Suppressor macrophage treated with lipopolysaccharide for 4 hours (primary cell): ENCODE measurements around the gene CRYAA.
"Not testable (repeated sequence)": the region's sequence is repeated elsewhere in the genome, so short reads cannot be mapped to it uniquely, and the experiment has no call there.

ENCODE experiments used
- DNase-seq: peaks from one replicate; pipeline ENCODE4 v3.0.0-alpha.2; 2020

Gene CRYAA

DNA sequence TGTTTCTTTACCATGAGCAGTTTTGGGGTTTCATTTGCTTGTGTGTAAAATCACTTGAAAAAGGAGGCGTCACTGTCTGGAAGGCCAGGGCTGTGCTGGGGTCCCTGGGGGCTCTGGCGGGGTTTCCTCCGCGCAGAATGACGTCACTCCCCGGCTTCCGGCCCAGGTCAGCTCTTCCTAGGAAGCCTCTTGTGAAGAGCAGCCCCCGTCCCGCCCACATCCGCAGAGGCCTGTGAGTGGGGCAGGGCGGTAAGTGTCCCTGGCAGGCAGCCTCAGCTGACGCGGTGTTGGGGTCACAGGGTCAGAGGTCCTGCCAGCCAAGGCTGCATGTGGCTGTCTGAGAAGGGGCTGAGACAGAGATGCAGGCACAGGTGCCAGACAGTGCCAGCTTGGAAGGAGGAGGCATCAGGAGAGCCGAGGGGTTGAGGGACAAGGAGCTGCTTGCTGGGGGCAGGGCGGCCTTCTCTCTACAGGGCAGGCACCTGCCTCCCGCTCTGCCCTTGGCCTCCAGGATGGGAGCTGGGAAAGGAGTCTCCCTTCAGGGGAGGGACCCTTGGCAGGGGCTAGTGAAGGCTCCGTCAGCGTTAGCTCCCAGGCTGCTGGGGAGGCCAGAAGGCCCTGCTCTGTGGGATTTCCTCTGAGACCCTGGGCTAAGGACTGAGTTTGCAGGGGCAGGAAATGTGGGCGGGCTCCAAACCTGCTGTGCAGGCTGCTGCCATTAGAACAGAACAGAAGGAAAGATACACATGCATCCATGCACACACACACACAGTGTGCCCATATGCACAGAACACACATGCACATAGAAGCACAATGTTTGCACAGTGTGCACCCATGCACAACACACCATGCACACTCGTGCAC lies 8.5 kb downstream of the CRYAA start:
- DNase-seq: not testable (repeated sequence)

DNA sequence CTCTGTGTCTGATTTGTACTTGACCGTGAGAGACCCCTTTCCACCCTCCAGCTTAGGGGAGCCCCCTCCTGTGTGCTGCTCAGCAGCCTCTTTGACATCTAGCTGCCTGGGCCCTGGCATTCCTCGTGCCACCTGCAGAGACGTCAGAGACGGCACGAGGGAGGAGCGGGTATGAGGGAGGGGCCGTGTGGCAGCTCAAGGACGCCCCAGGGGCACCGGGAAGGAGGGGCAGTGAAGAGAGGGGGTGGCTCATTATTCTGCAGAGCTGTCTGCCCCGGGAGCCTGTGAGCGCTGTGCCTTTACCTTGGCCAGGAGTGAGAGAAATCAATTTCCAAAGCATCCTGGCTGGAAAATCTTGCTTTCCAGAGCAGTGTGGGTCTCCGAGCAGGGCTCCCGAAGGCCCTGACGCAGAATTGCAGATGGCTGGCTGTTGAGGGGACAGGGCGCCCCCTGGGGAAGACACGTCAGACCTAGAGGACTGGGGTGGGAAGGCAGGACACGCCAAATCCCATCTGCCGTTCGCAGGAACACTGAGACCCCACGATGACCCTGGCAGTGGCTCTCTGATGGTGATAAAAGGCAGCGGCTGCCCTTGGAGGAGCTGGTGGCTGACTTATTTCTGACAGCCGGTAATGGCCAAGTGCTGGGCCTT lies 9.5 kb downstream of the CRYAA start:
- not testable (repeated sequence) for DNase-seq

DNA sequence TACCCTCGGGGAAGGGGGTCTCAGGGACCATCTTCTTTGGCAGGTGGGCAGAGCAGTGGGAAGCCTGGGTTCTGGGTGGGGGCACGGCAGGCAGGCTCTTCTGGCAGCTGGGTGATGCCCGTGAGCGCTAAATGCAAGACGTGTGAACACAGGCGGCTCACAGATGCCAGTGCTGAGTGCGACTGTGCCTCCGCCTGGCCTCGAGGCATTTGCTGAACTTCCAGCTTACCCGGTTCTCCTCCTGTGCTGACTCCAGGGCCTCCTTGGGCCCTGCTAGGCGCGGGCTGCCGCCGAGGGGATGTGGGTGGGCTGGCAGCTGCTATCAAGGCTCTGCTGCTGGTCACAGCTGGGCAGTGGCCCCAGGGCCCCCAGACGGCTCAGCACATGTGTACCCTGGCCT lies 12.2 kb downstream of the CRYAA start:
- DNase-seq: not testable (repeated sequence)

DNA sequence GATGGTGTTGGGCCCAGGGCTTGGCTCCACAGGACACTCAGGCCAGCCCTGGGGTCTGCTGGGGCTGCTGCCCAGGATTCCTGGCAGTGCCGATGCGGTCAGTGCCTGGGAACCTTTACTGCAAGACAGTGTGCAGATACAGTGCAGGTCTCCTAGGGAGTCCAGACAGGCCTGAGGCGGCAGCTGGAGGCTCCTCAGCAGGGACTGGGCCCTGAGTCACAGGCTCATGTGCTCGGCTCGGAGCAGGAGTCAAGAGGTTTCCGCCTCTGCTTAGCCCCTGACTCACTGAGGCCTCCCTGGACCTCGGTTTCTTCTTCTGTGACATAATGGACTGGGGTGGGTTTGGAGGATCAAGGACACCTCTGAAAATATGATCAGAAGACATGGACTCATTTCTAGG lies 18.5 kb downstream of the CRYAA start:
- not testable (repeated sequence) for DNase-seq

DNA sequence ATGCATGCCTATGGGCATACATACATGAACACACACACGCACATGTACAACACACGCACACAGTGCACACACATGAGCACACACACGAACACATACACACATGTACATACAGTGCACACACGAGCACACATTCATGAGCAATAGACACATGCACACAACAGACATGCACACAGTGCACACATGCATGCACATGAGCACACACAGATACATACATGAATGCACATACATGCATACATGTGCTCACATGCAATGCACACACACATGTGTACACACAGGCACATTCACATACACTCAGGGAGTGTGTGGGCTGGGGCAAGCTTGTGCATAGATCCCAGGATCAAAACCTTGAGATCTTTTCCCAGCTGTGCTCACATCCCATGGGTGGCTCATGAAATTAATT lies 18.9 kb downstream of the CRYAA start:
- no peak for DNase-seq

DNA sequence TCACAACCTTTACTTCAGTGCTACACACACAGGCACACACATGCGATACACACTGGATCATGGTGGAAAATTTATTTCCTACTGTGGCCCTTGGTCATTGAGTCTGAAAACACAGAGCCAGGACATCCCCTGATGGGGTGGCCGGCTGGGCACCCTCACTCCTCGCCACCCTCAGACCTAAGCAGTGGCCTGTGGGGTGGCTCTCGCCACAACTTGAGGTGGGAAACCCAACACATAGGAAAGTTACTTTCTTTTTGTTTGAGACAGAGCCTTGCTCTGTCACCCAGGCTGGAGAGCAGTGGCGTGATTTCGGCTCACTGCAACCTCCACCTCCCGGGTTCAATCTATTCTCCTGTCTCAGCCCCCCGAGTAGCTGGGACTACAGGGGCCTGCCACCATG lies 19.4 kb downstream of the CRYAA start:
- DNase-seq: no peak

DNA sequence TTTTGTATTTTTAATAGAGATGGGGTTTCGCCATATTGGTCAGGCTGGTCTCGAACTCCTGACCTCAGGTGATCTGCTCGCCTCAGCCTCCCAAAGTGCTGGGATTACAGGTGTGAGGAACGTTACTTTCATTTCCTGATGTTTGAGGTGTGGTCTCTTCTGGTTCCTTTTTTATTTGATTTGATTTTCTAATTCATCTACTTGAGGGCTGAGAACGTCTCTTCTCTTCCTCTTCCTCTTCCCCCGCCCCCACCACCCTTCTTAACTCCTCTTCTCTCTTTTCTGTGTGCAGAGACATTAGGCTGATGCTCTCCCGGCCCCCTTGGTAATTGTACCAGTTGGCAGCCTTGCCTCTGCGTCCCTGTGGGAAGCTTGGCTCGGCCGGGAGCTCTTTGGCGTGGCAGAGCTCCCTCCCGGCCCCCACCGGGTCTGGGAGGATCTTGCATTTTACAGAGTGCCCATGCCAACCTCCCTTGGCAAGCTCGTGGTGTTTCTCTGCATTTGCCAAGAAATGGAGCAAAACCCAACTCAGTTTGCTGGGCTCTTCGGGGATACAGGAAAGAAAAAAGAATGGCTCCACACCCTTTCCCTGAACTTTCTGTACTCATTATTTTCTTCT lies 19.9 kb downstream of the CRYAA start:
- DNase-seq: no peak

DNA sequence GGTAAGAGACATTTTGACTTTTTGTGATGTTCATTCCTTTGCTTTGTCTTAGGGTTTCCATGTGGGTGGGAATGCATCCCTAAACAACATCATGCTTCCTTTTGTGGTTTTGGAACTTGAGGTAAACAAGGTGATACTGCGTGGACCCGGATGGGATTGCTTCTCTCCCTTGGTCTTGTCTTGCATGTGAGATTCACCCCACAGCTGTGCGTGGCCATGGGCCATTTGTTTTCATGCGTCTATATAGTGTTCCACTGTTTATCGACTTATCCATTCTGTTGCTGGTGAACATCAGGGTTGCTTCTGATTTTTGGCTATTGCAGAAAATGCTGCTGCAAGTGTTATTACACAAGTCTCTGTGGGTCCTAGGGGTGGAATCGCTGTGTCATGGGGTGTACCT lies 21.1 kb downstream of the CRYAA start:
- no peak for DNase-seq

DNA sequence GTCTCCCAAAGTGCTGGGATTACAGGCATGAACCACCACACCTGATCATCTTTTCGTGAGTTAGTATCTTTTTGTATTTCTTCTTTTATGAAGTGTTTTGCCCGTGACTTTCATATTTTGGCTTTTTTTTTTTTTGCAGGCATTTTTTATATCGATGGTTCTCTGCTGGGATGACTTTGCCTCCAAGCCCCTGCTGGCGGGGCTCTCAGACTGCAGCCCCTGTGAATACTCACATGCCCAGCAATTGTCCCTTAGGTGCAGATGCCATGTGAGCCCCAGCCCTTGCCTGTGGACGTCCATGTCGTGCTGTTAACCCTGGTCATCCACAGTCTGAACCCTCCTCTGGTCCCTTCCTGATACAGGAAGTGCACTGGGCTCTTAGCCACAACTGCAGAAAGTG lies 21.7 kb downstream of the CRYAA start:
- no peak for DNase-seq

DNA sequence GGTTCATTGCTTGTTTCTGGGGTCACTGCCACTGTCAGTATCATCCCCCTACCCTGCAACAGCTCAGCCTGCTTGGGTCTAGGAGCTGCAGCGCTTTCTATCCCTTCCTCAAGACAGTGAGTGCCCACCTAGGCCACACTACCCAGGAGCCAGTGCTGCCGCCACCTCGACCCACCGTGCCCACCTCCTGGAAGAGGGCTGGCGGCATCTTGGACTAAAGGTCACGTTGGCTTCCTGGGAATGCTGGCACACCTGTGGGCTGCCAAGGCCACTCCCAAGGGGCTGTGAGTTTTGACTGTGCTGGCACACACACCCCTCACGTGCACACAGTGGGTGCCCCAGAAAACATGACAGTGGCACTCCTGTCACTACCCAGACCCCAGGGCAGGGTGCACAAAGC lies 22.1 kb downstream of the CRYAA start:
- no peak for DNase-seq

DNA sequence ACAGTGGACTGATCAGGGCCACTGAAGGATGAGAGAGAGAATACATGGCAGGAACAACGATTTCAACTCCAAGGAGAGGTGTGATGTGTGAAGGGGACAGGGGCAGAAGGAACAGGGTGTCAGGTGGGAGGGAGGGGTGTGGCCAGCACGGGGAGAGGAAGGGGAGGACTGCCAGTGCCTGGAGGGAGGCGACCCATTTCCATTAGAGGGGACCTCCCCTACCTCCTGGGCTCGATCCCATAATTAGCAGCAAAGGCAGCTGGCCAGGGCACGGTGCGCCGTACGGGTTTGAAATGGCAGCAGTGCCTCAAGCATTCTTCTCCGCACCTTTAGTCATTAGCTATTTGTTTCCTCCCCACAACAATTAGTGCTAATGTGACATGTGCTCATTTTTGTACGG lies 22.7 kb downstream of the CRYAA start:
- no peak for DNase-seq

DNA sequence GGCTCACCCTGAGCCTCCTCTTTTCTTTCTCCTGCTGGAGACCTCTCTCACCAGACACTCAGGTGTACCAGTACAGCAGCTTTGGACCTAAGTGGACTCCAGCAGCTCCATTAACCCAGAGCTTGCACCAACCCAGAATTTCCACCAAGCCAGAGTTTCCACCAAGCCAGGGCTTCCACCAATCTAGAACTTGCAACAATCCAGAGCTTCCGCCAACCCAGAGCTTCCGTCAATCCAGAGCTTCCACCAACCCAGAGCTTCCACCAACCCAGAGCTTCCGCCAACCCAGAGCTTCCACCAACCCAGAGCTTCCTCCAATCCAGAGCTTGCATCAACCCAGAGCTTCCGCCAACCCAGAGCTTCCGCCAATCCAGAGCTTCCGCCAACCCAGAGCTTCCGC lies 23.2 kb downstream of the CRYAA start:
- no peak for DNase-seq

DNA sequence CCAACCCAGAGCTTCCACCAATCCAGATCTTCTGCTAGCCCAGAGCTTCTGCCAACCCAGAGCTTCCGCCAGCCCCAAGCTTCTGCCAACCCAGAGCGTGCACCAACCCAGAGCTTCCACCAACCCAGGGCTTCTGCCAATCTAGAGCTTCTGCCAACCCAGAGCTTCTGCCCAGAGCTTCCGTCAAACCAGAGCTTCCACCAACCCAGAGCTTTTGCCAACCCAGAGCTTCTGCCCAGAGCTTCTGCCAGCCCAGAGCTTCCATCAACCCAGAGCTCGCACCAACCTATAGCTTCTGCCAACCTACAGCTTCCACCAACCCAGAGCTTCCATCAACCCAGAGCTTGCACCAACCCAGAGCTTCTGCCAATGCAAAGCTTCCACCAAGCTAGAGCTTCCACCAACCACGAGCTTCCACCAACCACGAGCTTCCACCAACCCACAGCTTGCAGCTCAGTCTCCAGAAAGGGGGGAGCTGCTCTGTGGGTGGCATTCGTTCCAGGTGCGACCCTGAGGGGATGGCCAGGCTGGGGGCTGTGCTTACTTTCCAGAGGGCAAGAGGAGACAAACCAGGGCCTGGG lies 23.8 kb downstream of the CRYAA start:
- no peak for DNase-seq

DNA sequence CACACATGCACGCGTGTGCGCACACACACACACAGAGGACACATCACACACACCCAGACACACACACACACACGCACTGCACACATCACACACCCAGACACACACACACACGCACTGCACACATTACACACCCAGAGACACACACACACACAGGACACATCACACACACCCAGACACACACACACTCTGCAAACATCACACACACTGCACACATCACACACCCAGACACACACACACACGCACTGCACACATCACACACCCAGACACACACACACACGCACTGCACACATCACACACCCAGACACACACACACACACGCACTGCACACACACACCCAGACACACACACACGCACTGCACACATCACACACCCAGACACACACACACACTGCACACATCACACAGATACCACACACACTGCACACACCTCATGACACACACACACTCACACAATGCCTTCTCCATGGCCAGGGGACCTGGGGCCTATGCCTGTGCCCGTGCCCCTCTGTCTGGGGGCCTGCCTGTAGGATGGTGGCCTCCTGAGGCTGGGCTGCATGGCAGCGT lies 24.4 kb downstream of the CRYAA start:
- no peak for DNase-seq

DNA sequence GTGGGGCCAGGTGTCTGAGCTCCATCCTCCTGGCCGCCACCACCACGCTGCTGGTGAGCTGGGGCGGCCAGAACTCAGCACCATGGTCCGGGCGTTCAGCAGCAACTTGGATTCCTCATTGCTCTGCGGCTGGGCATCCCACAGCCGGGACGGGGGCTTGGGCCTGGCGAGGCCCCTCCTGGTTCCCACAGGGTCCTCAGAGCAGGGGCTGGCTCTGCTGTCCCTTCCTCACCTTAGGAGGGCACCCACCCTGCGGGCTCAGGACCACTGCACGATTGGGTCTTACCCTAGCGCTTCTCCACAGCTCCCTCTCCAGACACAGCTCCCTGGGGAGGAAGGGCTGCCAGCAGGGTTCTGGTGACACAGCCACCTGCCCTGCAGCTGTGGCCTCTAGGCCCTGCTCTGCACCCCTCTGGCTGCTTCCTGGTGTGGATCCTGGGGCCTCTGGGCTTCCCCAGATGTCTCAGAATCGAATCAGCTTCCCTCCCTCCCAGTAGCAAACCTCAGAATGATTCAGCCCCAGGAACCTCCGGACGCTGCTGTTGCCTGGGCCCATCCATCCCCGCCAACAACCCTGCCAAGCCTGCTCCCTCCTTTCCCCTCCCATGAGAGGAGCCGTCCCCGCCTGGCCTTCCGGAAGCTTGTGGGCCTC lies 25.0 kb downstream of the CRYAA start:
- DNase-seq: peak; percentile 63

DNA sequence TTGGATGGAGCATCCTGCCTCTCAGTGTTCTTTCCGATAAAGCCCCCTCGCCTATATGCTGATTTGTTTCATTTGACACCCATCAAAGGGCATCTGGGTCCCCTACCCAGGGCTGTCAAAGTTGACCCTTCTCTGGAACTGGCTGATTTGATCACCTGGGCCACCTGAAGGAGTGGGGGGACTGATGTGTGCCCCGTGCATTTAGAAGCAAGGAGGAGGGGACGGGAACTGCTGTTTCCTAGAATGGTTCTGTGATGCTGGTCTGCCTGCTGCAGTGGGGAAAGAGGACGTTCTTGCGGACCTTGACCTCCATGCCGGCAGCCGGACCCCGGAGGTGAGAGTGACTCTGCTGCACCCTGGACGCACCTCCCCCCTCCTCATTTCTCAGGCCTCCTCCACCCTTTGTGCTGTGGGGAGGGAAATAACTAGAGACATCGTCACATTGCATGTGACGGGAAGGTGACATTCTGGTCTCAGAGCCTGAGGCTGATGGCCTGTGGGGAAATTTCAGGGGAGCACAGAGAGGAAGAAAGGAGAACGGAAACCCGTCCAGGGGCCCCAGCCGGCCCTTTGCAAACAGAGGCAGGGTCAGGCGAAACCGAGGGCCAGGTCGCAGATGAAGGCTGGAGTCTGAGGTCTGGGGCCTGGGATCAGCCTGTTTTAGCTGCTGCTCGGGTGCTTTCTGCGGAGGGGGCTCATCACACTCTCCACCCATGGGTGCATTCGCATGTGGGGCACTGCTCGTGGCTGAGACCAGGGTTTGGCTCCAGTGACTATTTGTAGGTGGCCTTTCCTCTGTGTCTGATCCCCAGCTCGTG lies 25.7 kb downstream of the CRYAA start:
- peak; percentile 63 for DNase-seq

DNA sequence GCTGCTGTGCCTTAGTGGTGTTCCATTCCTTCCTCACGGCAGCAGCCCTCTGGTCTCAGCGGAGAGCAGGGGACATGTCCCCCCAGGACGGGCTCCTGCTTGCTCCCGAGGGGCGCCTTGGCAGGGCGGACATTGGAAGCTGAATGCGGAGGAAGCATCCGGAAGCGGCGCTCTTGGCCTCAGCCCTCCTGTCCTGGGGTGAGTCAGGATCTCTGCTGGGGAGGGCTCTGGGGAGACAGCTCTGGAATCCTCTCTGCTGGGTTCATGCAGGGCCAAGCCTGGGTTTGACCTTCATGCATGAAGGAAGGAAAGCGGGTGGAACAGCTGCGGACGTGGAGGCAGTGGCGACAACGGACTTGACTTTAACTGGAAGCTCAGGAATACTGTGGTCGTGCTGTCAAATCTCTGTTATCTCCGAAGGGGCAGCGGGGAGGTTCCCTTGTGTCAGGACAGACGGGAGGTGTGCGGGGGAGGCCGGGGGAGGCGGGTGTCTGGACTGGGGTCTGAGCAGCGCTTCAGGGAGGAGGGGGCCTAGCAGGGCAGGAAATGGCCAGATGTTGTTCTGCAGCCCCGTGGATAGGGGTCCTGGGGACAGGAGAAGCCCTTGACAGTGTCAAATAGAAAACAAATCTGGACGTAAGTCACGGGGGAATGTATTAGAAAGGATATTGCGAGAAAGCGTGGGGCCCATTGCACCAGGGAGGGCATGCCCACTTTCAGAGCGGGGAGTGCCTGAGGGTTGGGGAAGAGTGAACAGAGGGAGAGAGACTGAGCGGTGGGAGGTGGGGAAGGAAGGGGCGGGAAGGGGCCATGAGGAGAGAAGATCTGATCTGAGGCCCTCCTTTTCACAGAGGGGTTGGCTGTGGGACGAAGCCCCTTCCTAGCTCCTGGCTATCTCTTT lies 26.6 kb downstream of the CRYAA start:
- DNase-seq: no peak

DNA sequence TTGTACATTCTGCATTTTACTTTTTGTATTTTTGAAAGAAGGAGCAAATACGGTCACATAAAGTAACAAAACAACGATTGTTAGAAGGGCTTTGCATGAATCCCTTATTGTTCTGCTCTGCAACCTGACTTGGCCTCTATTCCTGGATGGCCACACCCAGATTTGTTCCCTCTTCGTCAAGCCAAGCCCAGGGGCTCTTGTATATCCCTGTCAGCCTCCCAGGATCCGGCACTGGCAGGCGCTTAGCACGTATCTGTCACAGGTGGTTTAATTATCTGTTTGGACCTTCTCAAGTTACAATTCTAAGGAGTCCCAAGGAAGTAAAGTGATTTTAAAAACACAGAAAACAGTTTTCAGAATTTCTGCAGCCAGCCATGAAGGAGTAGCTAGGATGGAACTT lies 28.0 kb downstream of the CRYAA start:
- DNase-seq: no peak

DNA sequence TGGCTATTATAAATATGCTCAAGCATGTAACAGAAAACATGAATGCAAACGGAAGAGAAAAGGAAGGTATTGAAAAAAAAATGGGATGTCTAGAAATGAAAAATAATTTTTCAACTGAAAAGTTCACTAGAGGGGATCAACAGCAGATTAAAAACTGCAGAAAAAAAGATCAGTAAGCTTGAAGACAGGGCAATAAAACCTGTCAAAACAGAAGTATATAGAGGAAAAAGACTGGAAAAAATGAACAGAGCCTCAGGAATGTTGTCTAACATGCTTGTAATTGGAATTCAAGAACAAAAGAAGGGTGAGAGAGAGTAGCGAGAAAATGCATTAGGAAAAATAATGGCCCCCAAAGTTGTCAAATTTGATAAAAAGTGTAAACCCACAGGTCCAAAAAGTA lies 29.6 kb downstream of the CRYAA start:
- no peak for DNase-seq

DNA sequence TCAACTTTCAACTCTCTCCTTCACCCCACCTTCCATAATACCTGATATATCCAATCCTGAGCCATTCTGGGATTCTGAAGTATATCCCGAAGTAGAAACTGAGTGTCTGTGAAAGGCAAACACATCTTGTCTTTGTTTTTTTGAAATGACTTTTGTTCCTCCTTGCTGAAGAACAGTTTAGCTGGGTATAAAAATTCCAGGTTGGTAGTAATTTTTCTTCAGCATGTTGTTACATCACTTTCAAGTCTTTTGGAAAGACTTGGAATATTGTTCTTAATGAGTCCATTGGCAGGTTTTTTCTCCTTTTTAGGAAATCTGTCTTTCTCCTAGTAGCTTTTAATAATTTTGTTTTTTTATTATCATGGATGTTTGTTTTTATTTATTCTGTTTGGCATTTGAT lies 32.7 kb downstream of the CRYAA start:
- no peak for DNase-seq

DNA sequence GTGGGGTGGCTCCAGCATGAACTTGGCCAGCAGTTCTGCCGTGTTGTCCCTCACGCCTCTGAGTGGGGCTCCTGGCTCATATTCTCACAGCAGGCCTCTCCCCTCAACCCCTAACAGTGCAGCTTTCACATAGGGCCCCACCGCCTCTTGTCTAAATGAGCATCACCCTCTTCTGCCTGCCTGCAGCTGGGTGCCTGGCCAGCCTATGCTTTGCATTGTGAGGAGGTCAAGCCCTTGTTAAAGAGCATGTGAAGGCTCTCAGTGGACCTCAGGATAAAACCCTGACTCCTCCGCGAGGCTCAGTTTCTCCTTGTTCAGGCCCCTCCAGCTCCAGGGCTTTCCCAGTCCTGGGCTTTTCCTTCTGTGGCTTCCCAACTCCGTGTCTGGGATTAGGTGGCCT lies 34.8 kb downstream of the CRYAA start:
- no peak for DNase-seq
